Tongue (tissue), 1 donor: ENCODE results near the gene LPO. TPM values are rescaled to one million over a fixed set of nuclear protein-coding genes. Genes with fewer than 3 reads are reported as not detected.

ENCODE experiments used
- total RNA-seq: library from RNA; depleted of rRNA; stranded (reverse); fragments of >200 nt; gene quantifications from one replicate; pipeline ENCODE4 v1.2.3, GENCODE V29; 2014

The LPO gene
- total RNA-seq, 1 donor from 2014 or later, result 6.4 TPM

Other genes starting within 250 kb of the LPO start
- gene SRSF1, start 231.3 kb upstream of the LPO start, total RNA-seq, result 268 TPM
- gene DYNLL2, start 155.2 kb upstream of the LPO start, total RNA-seq, result 21.6 TPM
- not detected for gene OR4D1, start 90.2 kb upstream of the LPO start, total RNA-seq
- not detected for gene OR4D2, start 71.6 kb upstream of the LPO start, total RNA-seq
- not detected for gene EPX, start 45.9 kb upstream of the LPO start, total RNA-seq
- gene MKS1, start 19.3 kb upstream of the LPO start, total RNA-seq, result 11.5 TPM
- gene MPO, start 42.4 kb downstream of the LPO start, total RNA-seq, result 19.4 TPM
- 5.6 TPM for gene TSPOAP1, start 90.2 kb downstream of the LPO start, total RNA-seq
- gene SUPT4H1, start 113.6 kb downstream of the LPO start, total RNA-seq, result 37.0 TPM
- 3.5 TPM for gene RNF43, start 178.9 kb downstream of the LPO start, total RNA-seq
- 0.21 TPM for gene HSF5, start 249.8 kb downstream of the LPO start, total RNA-seq